D721Med (cell line): ENCODE results near the gene L3MBTL1.

Source experiments
- DNase-seq: peaks from one replicate; pipeline ENCODE4 v3.0.0; 2011; ENCODE audit warnings: low spot score; ENCODE audit not compliant: insufficient read length
- FAIRE-seq: peaks from 2 replicates; lab custom pipeline; 2011; peaks lifted over from hg19 to GRCh38; lab: Jason Lieb, UNC
- CTCF ChIP-seq: IDR thresholded peaks from 2 replicates; pipeline ENCODE4 v1.5.1; 2012; ENCODE audit warnings: mild to moderate bottlenecking, control low read depth; ENCODE audit not compliant: insufficient read depth; ENCODE audit errors: missing control alignments

Gene L3MBTL1

GRCh38 chr20:43535370-43536004 is 28.0 kb downstream of the L3MBTL1 start:
- FAIRE-seq, result no peak
- no peak for DNase-seq
- TF ChIP-seq CTCF, result no peak

GRCh38 chr20:43536041-43536816 is 28.7 kb downstream of the L3MBTL1 start:
- FAIRE-seq (no peak), DNase-seq (no peak)
- TF ChIP-seq CTCF, result no peak

- TF ChIP-seq CTCF, result no peak
- FAIRE-seq, result no peak
- no peak for DNase-seq
Measured at GRCh38 chr20:43536817-43537440, 29.4 kb downstream of the L3MBTL1 start.

- peak; percentile 83 for TF ChIP-seq CTCF
- DNase-seq (peak; percentile 47), FAIRE-seq (no peak)
Measured at GRCh38 chr20:43537921-43538877, 30.7 kb downstream of the L3MBTL1 start.

- DNase-seq (no peak), FAIRE-seq (no peak)
- TF ChIP-seq CTCF, result no peak
Measured at GRCh38 chr20:43538878-43539700, 31.6 kb downstream of the L3MBTL1 start.
